ENCODE data around the gene EIF2D.
"Not testable (repeated sequence)": the region's sequence is repeated elsewhere in the genome, so short reads cannot be mapped to it uniquely, and the experiment has no call there.

Gene EIF2D

DNA sequence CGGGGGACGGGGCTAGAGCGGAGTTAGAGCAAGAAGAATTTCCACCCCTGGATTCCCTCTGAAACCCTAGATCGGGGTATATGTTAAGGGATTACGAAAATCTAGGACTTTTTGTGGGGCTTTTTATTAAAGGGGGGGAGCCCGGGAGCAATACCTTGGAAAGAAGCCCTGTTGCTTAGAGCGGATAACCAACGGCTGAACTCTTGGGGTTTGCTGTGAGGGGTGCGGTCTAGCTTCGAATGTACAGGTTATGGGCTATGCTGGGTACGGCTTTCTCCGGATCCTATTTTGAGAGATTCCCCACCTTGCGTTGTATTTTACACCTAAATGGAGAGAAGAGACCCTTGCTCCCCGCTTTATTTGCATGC lies 23.7 kb upstream of the EIF2D start:
- no peak for DNase-seq (ENCODE audit: low read depth)

DNA sequence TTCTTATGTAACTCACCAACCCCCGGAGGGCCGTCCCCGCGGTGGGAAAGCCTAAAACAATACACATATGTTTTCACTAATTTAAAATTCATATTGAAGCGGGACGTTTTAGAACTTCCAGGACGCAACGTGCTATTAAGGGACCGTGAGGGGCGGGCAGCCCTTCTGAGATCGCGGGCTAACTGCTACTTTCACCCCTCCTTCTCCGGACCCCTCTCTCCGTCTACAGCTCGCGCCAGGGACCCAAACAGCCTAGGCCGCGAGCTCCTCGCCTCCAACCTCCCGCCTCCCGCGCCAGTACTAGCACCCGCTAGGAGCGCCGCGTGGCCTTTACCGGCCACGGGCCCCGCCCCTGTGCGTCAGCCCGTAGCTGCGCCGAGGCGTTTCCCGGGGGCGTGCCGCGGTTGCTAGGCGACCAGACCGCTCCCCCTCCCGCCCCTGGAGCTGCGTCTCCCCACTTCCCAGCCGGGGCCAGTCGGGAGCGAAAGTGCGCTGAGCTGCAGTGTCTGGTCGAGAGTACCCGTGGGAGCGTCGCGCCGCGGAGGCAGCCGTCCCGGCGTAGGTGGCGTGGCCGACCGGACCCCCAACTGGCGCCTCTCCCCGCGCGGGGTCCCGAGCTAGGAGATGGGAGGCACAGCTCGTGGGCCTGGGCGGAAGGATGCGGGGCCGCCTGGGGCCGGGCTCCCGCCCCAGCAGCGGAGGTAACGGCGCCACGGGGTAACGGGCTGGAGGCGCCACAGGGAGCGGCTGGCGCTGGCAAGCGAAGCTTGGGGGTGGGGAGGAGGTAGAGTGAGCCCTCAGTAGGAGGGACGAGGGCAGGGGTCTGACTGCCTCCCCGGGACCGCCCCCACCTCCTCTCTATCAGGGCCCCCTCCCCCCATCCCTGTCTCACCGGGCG lies 23.1 kb upstream of the EIF2D start, which contains the start of gene DYRK3:
Gene DYRK3 (plus strand): TSS at position 457 of the 898 bp plus-strand sequence. CDS start 168 bp downstream, at position 625.
- peak; percentile 87 for DNase-seq (ENCODE audit: low read depth)

DNA sequence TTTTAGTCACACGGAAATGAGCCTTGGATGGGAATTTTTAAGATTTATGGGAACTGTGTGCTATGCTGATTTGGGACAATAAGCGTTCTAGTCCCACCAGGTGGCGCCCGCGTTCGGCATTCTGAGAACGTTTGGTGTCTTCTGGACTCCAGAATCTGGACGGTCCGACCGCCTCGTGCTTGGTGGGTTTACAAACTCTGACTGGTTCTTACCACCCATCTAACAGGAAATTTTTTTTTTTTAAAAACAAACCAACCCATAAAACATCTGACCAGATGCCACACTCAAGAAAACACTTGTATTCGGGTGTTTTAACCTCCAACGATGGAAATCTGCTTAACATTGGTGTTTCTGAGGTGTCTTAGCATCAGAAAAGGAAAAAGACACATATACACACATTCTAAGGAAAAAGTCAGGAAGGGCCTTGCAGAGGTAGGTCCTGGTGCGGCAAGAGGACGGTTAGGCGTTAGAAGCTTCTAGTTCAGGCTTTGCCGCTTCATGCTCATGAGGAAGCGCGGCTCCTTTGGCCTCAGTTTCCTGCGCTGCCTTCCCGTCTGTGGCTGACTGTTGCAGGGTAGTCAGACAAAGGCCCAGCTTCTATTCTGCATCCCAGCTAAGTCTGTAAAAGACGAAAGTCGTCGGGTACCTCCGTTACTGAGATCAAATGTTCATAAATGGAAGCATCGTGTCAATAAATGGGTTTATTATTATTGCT lies 22.3 kb upstream of the EIF2D start:
- DNase-seq (ENCODE audit: low read depth) = peak; percentile 49

DNA sequence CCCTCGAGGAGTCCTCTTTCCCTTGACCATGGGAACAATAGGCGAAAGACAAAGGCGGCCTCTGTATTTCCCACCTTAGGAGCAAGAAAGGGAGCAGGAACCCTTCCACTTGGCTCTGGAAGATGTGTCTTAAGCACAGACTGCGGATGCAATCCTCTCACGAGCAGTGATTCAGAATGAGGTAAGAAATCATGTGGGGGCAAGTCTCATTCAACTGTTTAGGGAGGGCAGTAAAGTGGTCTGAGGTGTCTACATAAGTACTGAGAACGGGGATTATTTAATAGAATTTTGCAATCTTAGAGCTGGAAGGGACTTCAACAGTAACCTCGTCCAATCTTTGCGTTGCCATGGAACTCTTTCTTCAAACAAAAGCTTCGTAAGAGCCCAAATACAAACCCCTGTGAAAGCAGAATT lies 21.4 kb upstream of the EIF2D start:
- no peak for DNase-seq (ENCODE audit: low read depth)

DNA sequence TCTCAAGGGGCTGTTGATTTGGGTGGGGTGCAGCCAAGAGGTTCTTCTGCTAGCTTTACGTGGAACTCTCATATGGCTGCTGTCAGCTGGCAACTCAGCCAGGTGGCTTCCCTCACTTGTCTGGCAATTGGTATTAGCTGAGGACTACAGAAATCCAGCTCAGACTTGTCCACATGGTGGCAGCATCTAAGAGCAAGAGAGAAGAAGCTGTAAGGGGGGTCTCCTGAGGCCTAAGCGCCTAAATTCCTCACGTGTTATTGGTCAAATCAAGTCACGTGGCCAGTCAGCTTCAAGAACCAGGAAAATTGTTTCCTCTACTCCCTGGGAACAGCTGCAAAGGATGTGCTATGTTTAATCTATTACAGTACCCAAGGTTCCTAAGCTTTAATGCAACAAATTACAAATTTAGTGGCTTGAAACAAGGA lies 18.8 kb upstream of the EIF2D start:
- DNase-seq (ENCODE audit: low read depth) = no peak

DNA sequence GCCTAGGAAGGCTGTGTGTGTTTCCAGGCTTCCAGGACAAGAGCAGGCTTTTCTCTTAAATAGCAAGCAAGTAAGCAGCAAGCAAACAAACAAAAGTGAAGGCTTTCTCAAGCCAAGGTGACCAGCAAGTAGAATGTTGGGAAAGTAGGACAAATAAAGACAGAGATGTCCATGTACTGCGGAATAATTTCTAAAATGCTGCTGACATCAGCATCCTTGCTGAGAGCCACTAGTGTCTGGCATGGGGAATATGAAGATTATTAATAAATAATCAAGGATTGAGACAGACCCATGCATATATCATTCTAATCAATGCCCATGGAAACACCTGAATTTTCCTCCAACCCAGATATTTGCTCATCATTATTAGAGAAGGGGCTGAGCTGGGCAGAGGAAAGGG lies 16.7 kb upstream of the EIF2D start:
- no peak for DNase-seq (ENCODE audit: low read depth)

DNA sequence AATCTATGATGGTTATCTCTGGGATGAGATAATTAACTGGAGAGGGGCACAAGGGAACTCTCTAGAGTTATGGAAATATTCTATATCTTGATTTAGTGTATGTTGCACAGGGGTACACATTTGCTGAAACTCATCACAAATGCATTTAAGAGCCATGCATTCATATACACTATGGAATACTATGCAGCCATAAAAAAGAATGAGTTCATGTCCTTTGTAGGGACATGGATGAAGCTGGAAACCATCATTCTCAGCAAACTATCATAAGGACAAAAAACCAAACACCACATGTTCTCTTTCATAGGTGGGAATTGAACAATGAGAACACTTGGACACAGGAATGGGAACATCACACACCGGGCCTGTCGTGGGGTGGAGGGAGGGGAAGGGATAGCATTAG lies 14.1 kb upstream of the EIF2D start:
- not testable (repeated sequence) for DNase-seq (ENCODE audit: low read depth)

DNA sequence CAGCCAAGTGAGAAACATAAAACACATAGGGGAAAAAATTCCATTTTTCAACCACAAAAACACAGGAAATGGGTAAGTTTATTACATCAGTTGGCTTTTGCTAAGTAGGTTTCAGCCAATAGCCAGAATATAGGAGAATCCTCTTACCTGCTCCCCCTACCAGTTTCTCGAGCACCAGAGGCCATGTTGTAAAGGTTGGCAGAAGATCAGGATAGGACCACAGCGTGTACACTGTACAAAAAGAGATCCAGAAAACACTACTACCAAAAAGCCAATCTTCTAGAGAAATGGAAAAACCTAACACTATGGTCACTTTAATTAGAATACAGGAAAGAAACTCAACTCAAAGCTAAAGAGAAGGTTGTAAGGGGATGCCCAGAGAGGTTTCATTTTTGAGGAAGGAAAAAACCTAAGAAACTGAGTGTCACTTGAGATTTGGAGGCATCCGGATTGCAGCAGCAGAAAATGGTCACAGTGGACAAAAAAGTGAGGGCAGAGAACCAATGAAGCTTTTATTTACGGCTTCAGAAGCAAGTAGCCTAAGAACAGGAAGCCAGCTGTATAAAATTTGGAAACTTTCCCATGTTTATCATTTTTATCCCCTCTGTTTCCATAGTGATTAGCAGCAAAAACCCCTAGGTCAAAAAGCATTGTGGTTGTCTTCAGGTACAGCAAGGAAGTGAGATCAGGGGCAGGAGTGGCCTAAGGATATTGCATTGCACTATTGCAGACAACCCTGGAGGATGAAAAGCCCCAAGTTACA lies 2.9 kb downstream of the EIF2D start:
- DNase-seq (ENCODE audit: low read depth) = no peak

DNA sequence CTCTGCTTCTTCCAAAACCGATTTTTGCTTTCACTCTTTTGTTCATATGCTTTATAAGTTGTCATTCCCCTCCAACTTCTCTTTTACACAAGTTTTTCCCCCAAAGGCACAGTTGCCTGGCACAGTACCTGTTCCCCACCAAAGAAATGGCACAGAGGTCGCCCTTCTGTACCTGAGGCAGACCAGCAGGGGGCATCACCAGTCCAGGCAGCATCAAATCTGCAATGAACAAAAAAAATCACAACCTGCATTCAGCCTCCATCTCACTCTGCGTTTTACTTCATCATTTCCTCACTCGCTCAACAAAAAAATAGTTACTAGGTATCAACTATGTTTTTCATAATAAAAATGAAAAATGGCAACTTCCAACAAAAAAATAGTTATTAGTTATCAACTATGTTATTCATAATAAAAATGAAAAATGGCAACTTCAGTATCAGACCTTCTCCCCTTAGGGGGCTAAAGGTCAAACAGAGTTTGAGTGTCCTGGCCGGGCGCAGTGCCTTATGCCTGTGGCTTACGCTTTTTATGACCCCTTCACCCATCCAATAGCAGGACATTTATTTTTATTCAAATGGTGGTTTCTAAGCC lies 4.1 kb downstream of the EIF2D start:
- no peak for DNase-seq (ENCODE audit: low read depth)

DNA sequence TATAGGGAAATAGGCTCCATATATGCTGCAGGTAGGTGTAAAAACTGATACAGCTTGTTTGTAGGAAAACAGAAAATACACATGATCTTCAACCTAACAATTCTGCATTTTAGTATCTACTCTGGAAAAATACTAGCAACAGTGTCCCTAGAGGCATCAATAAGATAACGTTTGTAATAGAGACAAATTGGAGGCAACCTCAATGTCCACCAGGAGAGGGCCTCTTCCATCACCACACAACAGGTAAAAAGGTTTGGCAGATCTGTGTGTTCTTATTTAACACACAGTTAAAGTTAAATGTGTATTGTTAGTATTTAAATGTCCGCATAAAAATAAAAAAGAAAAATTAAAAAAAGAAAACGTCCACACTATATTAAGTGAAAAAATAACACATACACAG lies 5.4 kb downstream of the EIF2D start:
- no peak for DNase-seq (ENCODE audit: low read depth)

DNA sequence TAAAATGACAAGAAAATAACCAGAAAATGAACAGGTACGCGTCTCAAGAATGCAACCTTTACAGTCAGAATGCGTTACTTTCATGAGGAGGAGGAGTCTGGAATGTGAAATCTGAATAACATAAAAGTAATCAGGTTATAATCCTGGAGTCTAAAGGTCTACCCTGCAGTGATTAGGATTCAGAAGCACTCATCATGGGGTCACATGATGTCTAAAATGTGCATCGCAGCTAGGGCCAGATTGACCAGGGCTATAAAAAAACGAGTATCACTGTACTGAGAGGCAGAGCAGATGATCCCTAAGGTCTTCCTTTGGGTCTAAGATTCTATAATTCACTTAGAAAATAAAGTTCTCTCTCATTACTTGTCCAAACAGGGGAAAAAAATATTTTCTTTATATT lies 7.4 kb downstream of the EIF2D start:
- no peak for DNase-seq (ENCODE audit: low read depth)

DNA sequence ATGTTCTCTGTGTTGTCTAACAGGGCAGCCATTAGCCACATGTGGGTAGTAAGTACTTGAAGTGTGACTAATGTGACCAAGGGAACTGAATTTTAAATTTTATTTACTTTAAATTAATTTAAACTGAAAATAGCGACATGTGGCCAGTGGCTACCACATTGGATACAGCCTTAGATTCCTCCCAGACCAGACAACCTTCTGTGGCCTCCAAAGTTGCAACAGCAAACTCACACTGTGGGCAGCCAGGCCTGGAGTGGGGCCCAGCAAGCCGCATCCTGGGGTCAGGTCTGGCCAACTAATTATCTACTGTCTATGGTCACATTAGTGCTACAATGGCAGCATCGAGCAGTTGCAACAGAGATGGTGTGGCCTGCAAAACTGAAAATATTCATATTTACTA lies 11.7 kb downstream of the EIF2D start:
- no peak for DNase-seq (ENCODE audit: low read depth)

DNA sequence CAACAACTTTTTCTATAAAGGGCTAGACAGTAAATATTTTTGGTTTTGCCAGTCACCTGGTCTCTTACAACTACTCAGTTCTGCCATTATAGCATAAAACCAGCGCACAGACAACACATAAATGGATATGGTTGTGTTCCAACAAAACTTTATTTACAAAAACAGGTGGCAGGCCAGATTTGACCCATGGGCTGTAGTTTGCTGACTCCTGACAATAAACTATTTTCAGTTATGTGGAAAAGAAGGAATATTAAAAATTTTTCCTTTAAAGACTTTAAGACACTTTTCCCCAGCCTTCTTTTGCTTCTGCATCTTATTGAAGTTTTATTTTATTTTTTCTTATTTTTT lies 16.0 kb downstream of the EIF2D start:
- no peak for DNase-seq (ENCODE audit: low read depth)

DNA sequence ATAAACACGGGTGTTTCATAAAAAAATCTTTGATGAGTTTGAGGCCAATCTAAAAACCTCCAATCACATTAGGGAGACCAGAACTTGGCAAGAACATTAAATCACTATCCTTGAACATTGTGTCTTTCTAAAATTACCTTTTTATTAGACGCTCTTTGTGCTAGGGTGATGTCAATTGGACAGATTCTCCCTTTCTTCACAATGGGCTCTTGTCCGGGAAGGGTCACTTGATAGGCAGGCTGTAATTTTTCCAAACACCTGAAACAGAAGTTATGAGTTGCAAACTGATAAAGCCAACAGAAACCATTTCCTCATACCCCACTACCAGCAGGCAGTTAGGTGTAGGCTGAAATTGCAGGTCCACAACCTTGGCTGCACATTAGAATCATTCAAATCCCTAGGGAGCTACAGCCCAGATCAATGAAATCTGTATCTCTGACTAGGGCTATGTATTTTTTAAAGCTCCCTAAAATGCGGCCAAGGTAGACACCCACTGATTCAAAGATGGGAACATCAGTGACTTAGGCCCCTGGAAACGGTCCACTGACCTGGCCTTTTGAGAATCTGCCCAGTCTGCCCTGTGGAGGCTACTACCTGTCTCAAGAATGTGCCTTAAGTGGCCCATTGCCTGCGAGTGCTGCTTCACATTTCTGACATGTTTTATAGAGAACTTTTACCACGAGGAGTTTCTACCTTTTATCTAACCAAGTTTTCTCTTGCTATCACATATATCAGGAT lies 16.5 kb downstream of the EIF2D start:
- no peak for DNase-seq (ENCODE audit: low read depth)

DNA sequence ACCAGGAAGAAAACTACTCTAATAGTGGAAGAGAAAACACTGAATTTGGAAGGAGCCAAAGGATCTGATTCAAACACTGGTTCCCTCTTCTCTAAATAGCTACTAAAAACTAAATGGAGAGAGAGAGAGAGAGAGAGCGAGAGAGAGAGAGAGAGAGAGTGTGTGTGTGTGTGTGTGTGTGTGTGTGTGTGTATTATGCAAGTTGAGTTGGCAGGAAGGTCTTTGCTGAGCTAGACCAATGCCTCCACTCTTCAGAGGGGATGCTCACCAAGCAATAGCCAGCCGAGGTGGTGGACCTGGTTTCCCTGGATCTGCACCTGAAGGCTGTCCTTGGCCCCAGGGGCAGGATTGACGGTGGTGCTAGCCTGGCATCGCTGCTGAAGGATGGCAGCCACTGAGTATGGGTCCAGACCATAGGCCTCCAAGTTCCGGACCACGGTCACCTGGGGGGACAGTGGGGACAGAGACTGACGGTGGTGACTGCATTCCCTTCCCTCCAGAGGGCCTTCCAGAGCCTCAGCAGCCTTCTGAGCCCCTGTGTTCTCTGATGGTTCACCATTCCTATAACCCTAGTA lies 18.8 kb downstream of the EIF2D start:
- DNase-seq (ENCODE audit: low read depth) = no peak

DNA sequence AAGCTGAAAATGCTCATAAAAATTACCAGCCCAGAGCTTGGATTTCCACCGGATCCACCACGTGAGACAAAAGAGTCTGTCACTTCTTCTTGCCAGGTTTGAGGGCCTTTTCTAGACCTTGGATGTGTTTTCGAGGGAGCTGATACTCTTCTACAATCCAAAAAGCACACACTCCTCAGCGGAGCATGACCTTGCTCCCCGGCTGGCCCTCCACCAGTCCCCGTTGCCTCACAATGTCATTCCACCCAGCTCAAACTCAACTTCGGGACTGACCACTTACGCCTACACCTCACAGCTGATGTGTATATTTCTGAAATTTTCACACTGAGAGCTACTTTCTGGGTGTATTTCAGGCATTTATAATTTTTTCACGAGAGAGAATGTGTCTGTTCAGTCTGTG lies 20.6 kb downstream of the EIF2D start:
- DNase-seq (ENCODE audit: low read depth) = no peak

DNA sequence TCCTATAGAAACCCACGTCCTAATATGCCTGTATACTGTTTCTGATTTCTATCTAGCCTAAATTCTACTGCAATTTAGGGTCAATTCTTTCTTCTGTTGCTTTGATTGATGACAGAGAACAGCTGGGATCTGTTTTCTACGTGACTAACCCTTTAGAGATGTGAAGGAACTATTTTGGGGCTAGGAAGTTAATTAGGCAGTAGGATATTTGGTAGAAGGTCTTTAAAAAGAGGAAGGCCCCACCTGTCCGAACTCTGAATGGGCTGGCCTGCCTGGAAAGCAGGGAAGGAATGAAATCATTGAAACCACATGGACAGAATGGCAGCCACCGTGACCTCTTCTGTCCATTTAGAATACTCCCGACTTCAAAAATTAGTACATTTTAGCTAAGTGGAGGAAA lies 21.0 kb downstream of the EIF2D start:
- no peak for DNase-seq (ENCODE audit: low read depth)

DNA sequence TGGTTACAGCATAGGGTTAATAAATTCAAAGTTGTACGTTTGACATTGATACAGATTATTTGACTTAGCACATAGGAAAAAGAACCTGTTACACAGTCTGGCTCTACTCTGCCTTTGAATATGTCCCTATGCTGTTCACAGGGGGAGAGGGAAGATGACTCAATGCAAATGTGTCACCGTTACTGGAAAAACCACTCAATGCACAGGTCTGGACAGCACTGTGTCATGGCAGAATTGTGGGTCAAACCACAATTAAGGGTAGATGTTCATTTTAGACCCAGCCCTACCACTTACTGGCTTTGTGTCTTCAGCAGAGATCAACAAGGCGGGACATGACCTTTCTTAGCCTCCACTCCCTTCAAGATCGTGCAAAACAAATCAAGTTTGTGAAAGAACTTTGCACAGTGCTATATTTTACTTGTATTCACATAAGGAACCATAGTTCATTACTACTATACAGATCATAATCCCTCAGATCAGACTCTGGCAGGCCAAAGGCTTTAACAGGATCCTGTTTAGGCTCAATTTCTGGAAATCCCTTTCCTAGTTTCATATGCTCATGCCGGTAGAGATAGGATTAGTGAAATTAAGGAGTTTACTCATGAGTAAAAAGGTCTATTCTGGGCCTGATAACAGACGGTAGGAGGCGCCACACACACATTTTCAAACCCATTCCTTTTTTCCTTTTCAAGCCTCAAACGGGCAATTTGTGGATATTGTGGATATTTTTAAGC lies 22.1 kb downstream of the EIF2D start:
- DNase-seq (ENCODE audit: low read depth) = peak; percentile 30

DNA sequence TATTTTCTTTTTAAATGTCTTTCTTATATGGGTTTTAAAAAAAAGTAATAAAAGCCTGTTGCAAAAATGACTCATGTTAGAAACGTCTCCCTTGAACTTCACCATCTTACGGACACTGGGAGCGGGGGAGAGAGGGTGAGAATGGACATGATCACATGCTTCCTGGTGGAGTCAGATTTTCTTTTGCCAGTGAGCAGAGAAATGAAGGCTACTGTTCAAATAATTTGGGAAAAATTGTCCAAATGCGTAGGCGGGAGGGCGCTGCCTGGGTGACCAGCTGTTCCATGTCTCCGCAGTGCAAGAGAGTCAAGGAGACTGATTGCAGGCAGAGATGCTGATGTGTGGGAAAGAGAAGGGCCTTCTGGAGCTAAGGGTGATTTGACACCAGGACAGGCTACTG lies 23.1 kb downstream of the EIF2D start:
- no peak for DNase-seq (ENCODE audit: low read depth)

DNA sequence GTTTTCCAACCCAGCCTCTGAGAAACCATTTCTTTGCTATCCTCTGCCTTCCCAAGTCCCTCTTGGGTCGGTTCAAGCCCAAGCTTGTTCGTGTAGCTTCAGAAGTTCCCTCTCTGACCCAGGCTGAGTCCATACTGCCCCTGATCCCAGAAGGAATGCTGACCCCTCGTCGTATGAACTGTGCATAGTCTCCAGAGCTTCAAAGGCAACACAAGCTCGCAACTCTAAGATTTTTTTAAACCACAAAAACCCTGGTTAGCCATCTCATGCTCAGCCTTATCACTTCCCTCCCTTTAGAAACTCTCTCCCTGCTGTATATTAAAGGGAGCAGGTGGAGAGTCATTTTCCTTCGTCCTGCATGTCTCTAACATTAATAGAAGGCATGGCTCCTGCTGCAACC lies 23.8 kb downstream of the EIF2D start:
- DNase-seq (ENCODE audit: low read depth) = no peak

DNA sequence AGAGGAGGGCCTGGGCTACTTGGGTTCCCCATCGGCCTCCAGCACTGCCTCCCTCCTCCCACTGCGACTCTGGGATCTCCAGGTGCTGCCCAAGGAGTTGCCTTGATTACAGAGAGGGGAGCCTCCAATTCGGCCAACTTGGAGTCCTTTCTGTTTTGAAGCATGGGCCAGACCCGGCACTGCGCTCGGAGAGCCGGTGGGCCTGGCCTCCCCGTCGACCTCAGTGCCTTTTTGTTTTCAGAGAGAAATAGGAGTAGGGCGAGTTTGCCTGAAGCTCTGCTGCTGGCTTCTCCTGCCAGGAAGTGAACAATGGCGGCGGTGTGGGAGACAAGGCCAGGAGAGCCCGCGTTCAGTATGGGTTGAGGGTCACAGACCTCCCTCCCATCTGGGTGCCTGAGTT lies 24.4 kb downstream of the EIF2D start:
- no peak for DNase-seq (ENCODE audit: low read depth)
